ENCODE results near the gene MRPL44.

The MRPL44 gene

DNA sequence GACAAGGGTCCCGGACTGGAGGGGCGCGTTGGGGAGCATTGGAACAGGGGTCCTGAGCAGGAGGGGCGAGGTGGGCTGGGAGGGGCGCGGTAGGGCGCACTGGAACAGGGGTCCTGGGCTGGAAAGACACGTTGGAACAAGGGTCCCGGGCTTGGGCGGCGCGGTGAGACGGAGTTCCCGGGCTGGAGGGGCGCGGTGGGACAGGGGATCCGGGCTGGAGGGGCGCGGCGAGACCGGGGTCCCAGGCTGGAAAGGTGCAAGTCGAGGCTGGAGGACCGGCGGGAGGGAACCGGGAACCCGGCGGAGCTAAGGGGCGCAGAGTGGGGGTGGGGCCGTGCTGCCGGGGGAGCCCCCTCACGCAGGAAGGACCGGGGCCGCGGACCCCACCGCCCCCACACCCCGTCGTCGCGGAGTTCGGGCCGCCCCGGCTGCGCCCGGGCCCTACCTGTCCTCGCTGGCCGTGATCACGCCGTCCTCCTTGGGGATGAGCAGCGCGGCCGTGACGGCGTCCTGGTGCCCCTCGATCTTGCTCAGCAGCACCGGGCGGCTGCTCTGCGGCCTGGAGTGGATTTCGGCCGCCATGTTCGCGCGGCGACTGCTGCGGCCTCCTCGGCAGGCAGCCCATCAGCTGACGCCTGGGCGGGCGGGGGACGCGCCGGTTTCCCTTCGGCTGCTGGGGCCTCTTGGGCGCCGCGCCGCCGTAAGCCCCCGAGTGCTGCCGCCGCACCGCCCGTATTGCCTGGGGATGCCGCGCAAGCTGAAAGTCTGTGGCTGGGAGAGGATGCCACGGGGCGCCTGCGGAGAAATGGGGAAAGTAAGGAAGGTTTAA is 12.3 kb upstream of the MRPL44 start, which contains the start of gene WDFY1:
WDFY1 (minus strand) TSS at position 633 of the 829 bp plus-strand sequence; CDS start at position 582, 51 bp downstream.
- H3K9me3 Mint-ChIP-seq = no peaks in the 10 kb centered on the region
- peak; percentile 87 for DNase-seq
- CTCF ChIA-PET = interaction anchor here (1.1 to 1.6 kb wide), 2 partner anchors 10 to 12 kb away, joined by 3 to 10 read pairs; partner anchors contain the start of gene MRPL44
- no peaks in the 10 kb centered on the region for H3K27me3 Mint-ChIP-seq
- H3K36me3 Mint-ChIP-seq = peaks cover 19% of the 10 kb centered on the region
- H3K4me1 Mint-ChIP-seq = peaks cover 60% of the 10 kb centered on the region
- H3K27ac Mint-ChIP-seq = peak within 1 kb of the TSS; percentile 92
- H3K4me3 Mint-ChIP-seq = peak within 1 kb of the TSS; percentile 91

DNA sequence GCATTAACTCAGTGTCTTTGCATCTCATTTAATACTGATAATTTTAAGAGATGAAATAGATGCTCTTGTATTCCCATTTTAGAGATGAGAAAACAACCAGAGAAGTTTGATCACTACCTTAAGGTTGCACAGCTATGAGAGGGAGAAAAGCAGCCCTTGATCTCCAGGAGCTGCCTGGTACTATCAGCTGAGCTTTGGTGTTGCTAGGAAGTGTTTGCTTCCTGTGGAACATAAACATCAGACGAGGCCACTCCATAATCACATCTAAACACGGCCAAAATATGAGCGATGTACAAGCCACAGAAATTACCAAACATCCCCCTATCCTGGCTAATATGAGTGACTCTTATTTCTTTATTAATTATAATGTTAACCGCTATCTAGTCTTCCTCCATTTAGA is 11.5 kb upstream of the MRPL44 start:
- Mint-ChIP-seq H3K9me3 (no peaks in the 10 kb centered on the region), H3K27me3 (no peaks in the 10 kb centered on the region), H3K4me3 (peak overlapping the region; percentile 91), H3K4me1 (peaks cover 66% of the 10 kb centered on the region), H3K36me3 (peaks cover 19% of the 10 kb centered on the region), H3K27ac (peak overlapping the region; percentile 92)
- DNase-seq = no peak
- CTCF ChIA-PET = interaction anchor here (1.1 to 1.6 kb wide), 2 partner anchors 9 to 11 kb away, joined by 3 to 10 read pairs; partner anchors contain the start of gene MRPL44

GRCh38 chr2:223947711-223948205 is 9.5 kb upstream of the MRPL44 start:
- Mint-ChIP-seq H3K9me3 (no peaks in the 10 kb centered on the region), H3K36me3 (peaks cover 12% of the 10 kb centered on the region), H3K27me3 (no peaks in the 10 kb centered on the region), H3K4me3 (no peak overlapping the region), H3K4me1 (peaks cover 67% of the 10 kb centered on the region), H3K27ac (peak overlapping the region; percentile 4)
- CTCF ChIA-PET = no interaction called here
- DNase-seq = no peak

- CTCF ChIA-PET = interaction anchor here (1.2 to 1.8 kb wide), 4 partner anchors 8 to 21 kb away, joined by 3 to 8 read pairs (median 4); no protein-coding TSS in a partner anchor
- Mint-ChIP-seq H3K4me1 (peaks cover 60% of the 10 kb centered on the region), H3K4me3 (no peak overlapping the region), H3K27ac (peak overlapping the region; percentile 84), H3K9me3 (no peaks in the 10 kb centered on the region), H3K36me3 (peaks cover 3% of the 10 kb centered on the region), H3K27me3 (no peaks in the 10 kb centered on the region)
- DNase-seq = no peak
Observed at GRCh38 chr2:223949241-223949840, 7.9 kb upstream of the MRPL44 start.

DNA sequence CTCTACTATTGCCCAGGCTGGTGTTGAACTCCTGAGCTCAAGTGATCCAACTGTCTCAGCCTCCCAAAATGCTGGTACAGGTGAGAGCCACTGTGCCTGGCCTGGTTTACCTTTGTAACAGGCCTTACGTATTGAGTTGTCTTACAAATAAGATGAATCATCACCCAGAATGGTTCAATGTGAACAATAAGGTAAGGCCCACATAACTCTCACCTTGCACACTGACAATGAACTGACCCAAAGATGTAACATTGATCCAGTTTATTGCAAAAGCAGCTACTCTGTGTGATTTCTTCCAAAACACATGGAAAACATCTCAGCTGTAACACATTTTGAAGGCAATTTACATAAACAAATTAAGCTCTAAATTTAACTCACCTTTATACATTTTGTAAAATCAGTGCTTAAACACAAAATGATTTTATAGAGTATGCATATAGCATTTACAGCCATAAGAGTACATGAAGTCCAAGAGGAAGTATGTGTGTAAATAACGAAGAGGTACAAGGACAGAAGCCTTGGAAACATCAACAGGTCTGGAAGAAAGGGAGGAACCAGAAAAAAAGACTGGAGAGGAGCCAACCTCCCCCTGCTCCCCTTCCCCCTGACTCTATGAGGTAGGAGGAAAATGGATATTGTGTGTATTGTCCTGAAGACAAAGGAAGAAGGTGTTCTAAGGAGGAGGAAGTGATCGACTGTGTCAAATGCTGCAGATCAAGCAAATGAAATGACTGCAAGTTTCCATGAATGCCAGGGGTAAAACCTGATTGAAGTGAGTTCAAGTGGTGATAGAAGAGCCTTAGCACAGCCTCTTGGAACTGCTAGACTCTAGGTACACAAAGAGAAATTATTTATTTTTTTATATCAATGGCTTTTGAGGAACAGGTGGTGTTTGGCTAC is 6.6 kb upstream of the MRPL44 start:
- Mint-ChIP-seq H3K27ac (peak overlapping the region; percentile 84), H3K27me3 (no peaks in the 10 kb centered on the region), H3K36me3 (peaks cover 1% of the 10 kb centered on the region), H3K9me3 (no peaks in the 10 kb centered on the region), H3K4me3 (no peak overlapping the region), H3K4me1 (peaks cover 62% of the 10 kb centered on the region)
- CTCF ChIA-PET = interaction anchor here (1.2 to 1.5 kb wide), 2 partner anchors 10 to 11 kb away, joined by 3 to 5 read pairs; no protein-coding TSS in a partner anchor
- no peak for DNase-seq

DNA sequence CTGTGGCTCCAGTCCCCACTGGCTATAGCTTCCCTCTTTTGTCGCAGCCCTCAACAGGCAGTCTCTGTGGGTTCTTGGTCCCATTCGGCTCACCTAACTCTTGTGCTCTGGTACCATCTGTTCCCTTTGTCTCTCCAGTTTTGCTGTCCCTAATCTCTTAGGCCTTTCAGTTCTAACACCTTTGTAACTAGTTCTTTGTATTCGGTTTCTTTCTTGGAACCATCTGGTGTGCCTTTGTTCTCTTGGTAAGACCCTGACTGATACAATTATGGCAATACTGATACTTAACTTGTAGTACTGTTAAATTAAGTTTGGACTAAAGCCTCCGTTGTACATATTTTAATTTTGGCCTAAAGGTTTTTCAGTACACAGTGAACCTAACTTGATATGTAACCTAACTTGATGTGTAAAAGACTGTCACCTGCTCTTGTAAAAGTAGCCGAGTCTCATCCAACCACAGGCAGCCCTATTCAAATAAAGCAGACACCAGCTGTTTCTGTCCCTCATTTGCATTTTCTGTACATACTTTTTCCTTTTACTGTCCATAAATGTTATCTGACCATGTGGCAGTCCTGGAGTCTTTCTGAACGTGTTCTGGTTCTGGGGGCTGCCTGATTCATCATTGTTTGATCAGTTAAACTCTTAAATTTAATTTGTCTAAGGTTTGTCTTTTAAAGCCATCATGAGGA is 4.8 kb upstream of the MRPL44 start:
- H3K4me1 Mint-ChIP-seq = peaks cover 65% of the 10 kb centered on the region
- H3K36me3 Mint-ChIP-seq = peaks cover 1% of the 10 kb centered on the region
- H3K4me3 Mint-ChIP-seq = no peak overlapping the region
- H3K27me3 Mint-ChIP-seq = peaks cover 4% of the 10 kb centered on the region
- H3K27ac Mint-ChIP-seq = peak overlapping the region; percentile 77
- no peak for DNase-seq
- CTCF ChIA-PET = no interaction called here
- H3K9me3 Mint-ChIP-seq = no peaks in the 10 kb centered on the region

DNA sequence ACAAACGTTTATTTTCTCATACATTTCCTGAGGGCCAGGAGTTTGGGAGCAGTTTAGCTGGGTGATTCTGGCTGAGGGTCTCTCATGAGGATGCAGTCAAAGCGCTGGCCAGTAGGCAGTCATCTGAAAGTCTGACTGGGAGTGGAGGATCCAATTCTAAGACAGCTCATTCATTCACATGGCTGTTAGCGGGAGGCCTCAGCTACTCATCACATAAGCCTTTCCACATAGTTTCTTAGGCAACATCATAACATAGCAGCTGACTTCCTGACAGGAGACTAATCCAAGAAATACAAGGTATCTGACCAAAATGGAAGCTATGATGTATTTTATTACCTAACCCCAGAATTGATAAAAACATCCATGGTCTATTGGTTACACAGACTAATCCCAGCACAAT is 2.9 kb upstream of the MRPL44 start:
- H3K27ac Mint-ChIP-seq = no peak overlapping the region
- peaks cover 67% of the 10 kb centered on the region for H3K4me1 Mint-ChIP-seq
- no peak for DNase-seq
- CTCF ChIA-PET = interaction anchor here (1.0 to 2.2 kb wide), 2 partner anchors 9 to 193 kb away, joined by 3 to 7 read pairs; partner anchors contain the start of gene WDFY1
- H3K27me3 Mint-ChIP-seq = peaks cover 6% of the 10 kb centered on the region
- H3K36me3 Mint-ChIP-seq = peaks cover 5% of the 10 kb centered on the region
- no peaks in the 10 kb centered on the region for H3K9me3 Mint-ChIP-seq
- no peak overlapping the region for H3K4me3 Mint-ChIP-seq

DNA sequence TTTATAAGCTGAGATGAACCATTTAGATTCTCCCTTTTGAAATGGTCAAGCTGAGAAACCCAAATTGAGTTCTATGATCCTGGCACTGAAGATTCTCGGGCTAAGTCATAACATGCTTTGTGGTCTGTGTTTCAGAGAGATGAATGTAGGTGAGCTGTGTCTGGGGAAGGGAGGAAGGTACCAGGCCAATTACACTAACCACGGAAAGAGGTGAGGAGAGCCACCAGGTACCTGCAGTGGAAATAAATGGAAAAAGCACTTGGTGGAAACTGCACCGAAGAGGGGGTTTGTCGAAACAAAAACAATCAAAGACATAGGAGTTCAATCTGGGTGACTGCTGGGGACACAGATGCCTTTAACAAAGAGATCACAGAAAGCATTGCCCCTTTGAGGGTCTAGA is 963 bp upstream of the MRPL44 start:
- Mint-ChIP-seq H3K27ac (peak overlapping the region; percentile 49), H3K9me3 (no peaks in the 10 kb centered on the region), H3K27me3 (peaks cover 6% of the 10 kb centered on the region), H3K4me1 (peaks cover 69% of the 10 kb centered on the region), H3K36me3 (peaks cover 24% of the 10 kb centered on the region), H3K4me3 (peak overlapping the region; percentile 14)
- DNase-seq = no peak
- CTCF ChIA-PET = interaction anchor here (1.5 to 3.0 kb wide), 3 partner anchors 11 to 195 kb away, joined by 5 to 10 read pairs (median 7); partner anchors contain the start of gene WDFY1

DNA sequence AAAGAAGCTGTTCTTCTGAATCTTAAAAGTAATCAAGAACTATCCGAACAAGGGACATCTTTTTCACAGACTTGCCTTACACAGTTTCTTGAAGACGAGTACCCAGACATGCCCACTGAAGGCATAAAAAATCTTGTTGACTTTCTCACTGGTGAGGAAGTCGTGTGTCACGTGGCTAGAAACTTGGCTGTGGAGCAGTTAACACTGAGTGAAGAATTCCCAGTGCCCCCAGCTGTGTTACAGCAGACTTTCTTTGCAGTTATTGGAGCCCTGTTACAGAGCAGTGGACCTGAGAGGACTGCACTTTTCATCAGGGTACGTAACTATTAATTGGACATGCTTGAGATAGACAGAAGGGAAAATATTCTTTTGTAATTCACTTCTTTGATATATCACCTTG is 2.4 kb downstream of the MRPL44 start:
- Mint-ChIP-seq H3K9me3 (no peaks in the 10 kb centered on the region), H3K27me3 (peaks cover 6% of the 10 kb centered on the region), H3K4me1 (peaks cover 66% of the 10 kb centered on the region), H3K27ac (peak overlapping the region; percentile 62), H3K36me3 (peaks cover 39% of the 10 kb centered on the region), H3K4me3 (peak overlapping the region; percentile 57)
- DNase-seq = no peak
- CTCF ChIA-PET = interaction anchor here (3.7 kb wide), 1 partner anchor 11 kb away, joined by 28 read pairs; no protein-coding TSS in a partner anchor

DNA sequence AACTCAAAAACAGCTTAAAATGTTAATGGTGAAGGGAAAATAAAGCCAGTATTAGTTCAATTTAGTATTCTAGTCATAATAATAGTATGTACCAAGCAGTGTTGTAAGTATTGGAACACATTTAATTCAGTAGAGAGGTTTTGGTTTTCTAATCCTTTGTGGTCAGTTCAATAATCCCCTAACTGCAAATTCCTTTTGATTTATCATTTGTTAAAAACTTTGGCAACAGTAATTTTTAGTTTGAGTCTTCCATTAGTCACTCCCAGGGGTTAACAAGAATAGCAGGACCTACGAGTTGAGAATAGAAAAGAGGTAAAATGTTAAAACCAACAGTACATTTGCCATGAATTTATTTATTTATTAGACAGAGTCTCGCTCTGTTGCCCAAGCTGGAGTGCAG is 10.7 kb downstream of the MRPL44 start:
- no peak for DNase-seq
- H3K4me1 Mint-ChIP-seq = peaks cover 7% of the 10 kb centered on the region
- no peak overlapping the region for H3K27ac Mint-ChIP-seq
- CTCF ChIA-PET = interaction anchor here (1.0 to 7.0 kb wide), 4 partner anchors 14 to 317 kb away, joined by 3 to 167 read pairs (median 4); no protein-coding TSS in a partner anchor
- no peaks in the 10 kb centered on the region for H3K27me3 Mint-ChIP-seq
- no peak overlapping the region for H3K4me3 Mint-ChIP-seq
- H3K9me3 Mint-ChIP-seq = no peaks in the 10 kb centered on the region
- H3K36me3 Mint-ChIP-seq = peaks cover 16% of the 10 kb centered on the region

- peaks cover 13% of the 10 kb centered on the region for H3K36me3 Mint-ChIP-seq
- CTCF ChIA-PET = interaction anchor here (0.8 to 7.0 kb wide), 23 partner anchors 9 to 480 kb away, joined by 3 to 167 read pairs (median 4); partner anchors contain the start of gene MRPL44
- no peak overlapping the region for H3K27ac Mint-ChIP-seq
- no peak overlapping the region for H3K4me3 Mint-ChIP-seq
- peaks cover 5% of the 10 kb centered on the region for H3K4me1 Mint-ChIP-seq
- H3K27me3 Mint-ChIP-seq = no peaks in the 10 kb centered on the region
- DNase-seq = no peak
- H3K9me3 Mint-ChIP-seq = no peaks in the 10 kb centered on the region
Observed at GRCh38 chr2:223969315-223969714, 12.1 kb downstream of the MRPL44 start.

- Mint-ChIP-seq H3K27me3 (no peaks in the 10 kb centered on the region), H3K4me1 (peaks cover 5% of the 10 kb centered on the region), H3K9me3 (no peaks in the 10 kb centered on the region), H3K36me3 (peaks cover 11% of the 10 kb centered on the region), H3K4me3 (no peak overlapping the region), H3K27ac (no peak overlapping the region)
- CTCF ChIA-PET = interaction anchor here (0.6 to 7.0 kb wide), 33 partner anchors 9 to 480 kb away, joined by 3 to 167 read pairs (median 4); partner anchors contain the start of gene MRPL44
- DNase-seq = no peak
Observed at GRCh38 chr2:223969856-223970255, 12.6 kb downstream of the MRPL44 start.
